Measurements from ENCODE around the gene MAGEA4. TPM values are rescaled to one million over a fixed set of nuclear protein-coding genes. Genes with fewer than 3 reads are reported as not detected.

Gene MAGEA4
- total and polyA plus RNA-seq, 2 of the 8 experiments (the other 6 are each of a cell fraction or from before 2014, with no cell fraction given): 0.45 to 0.67 TPM

GRCh38 chrX:151929126-151929525 is 16.4 kb downstream of the MAGEA4 start:
- DNase-seq (ENCODE audit: low read depth in 1 of 2, low spot score in 2 of 2): no peak
- POLR2A ChIA-PET (ENCODE audit: partially characterized antibody): no interaction called here

More at GRCh38 chrX:151929126-151929525, 16.4 kb downstream of the MAGEA4 start:
- Histone ChIP-seq H3K36me3 (ENCODE audit: control insufficient read depth in 2 of 4, insufficient read depth in 4 of 4, low read length in 3 of 4) (no peaks in the 10 kb centered on the region), H3K79me1 (ENCODE audit: low read depth, low read length) (no peaks in the 10 kb centered on the region), H4K20me1 (replicated peaks in 1 of 2; ENCODE audit: control insufficient read depth in 1 of 2, insufficient read depth in 2 of 2, low read length in 2 of 2) (no peaks in the 10 kb centered on the region), H2AFZ (ENCODE audit: low read length) (no peak overlapping the region), H3K9me3 (ENCODE audit: insufficient read depth in 2 of 2, low read depth in 1 of 2, low read length in 1 of 2) (no peaks in the 10 kb centered on the region), H3K4me1 (replicated peaks in 1 of 4; ENCODE audit: control insufficient read depth in 3 of 4, insufficient read depth in 4 of 4, low read length in 3 of 4) (no peaks in the 10 kb centered on the region; a peak in 1 of 7 replicates), H3K27me3 (replicated peaks in 1 of 4; ENCODE audit: control insufficient read depth in 3 of 4, extremely low read depth in 1 of 4, insufficient read depth in 3 of 4, low read length in 3 of 4) (no peaks in the 10 kb centered on the region), H3K9ac (replicated peaks in 1 of 4; ENCODE audit: extremely low read depth in 1 of 4, low read depth in 3 of 4, low read length in 3 of 4) (no peak overlapping the region), H3K23ac (ENCODE audit: insufficient read length) (no peak overlapping the region), H3K4me3 (ENCODE audit: extremely low read depth in 1 of 4, insufficient read depth in 2 of 4, low read depth in 3 of 4, low read length in 4 of 4) (no peak overlapping the region), H2BK15ac (ENCODE audit: low read length) (no peak overlapping the region), H3K18ac (ENCODE audit: extremely low read depth, low read length) (no peak overlapping the region), H3K56ac (replicated peaks; ENCODE audit: insufficient read length, low read depth, low read length) (no peak overlapping the region), H3K23me2 (ENCODE audit: low read depth, low read length) (no peaks in the 10 kb centered on the region), H3K27ac (ENCODE audit: low read depth, low read length) (no peak overlapping the region), H4K91ac (replicated peaks; ENCODE audit: insufficient read length, low read length) (no peak overlapping the region), H3K4me2 (ENCODE audit: insufficient read depth in 1 of 2, low read depth in 2 of 2, low read length in 2 of 2) (no peak overlapping the region), H2BK120ac (replicated peaks; ENCODE audit: low read depth, low read length) (no peak overlapping the region), H3K4ac (replicated peaks; ENCODE audit: insufficient read length, low read depth, low read length) (no peak overlapping the region), H2BK5ac (ENCODE audit: low read depth, low read length) (no peak overlapping the region), H4K8ac (ENCODE audit: extremely low read depth, insufficient read depth, low read length) (no peak overlapping the region), H3K14ac (ENCODE audit: insufficient read length) (no peak overlapping the region), H2BK12ac (ENCODE audit: low read depth, low read length) (no peak overlapping the region), H4K5ac (ENCODE audit: insufficient read length, low read depth, low read length) (no peak overlapping the region), H2BK20ac (ENCODE audit: low read length) (no peak overlapping the region), H2AK5ac (ENCODE audit: low read depth, low read length) (no peak overlapping the region), H3K79me2 (ENCODE audit: control insufficient read depth in 1 of 2, insufficient read depth in 2 of 2, low read length in 2 of 2) (no peaks in the 10 kb centered on the region)
- 80% methylated on average over 2 of the region's 4 CpGs; no CpG with 5 or more reads in 1 of the 2 experiments for WGBS, 2 experiments (ENCODE audit: extremely low coverage in 1 of 2, insufficient coverage in 1 of 2, insufficient read length in 1 of 2, insufficient replicate concordance in 2 of 2, low coverage in 1 of 2, low lambda C conversion rate in 2 of 2, missing lambda C conversion rate in 1 of 2)
- no peak for FAIRE-seq
- TF ChIP-seq YY1 (IDR thresholded peaks at IDR 0.05; ENCODE audit: low read depth, low read length): no peak
- no peak for TF ChIP-seq BCL11A (IDR thresholded peaks at IDR 0.05; ENCODE audit: low read depth in 2 of 2, low read length in 2 of 2)
- TF ChIP-seq JUND (IDR thresholded peaks at IDR 0.05; ENCODE audit: low read length): no peak
- no peak for TF ChIP-seq RXRA (IDR thresholded peaks at IDR 0.05; ENCODE audit: insufficient read depth, low read depth, low read length)
- CTCF ChIA-PET (ENCODE audit: partially characterized antibody): no interaction called here
